IMR-90 (cell line): ENCODE results near the gene ZNF708. TPM values are rescaled to one million over a fixed set of nuclear protein-coding genes. Genes with fewer than 3 reads are reported as not detected.

Source experiments
- ATAC-seq: fragments of 200-7000 bp; cut with Tn5 transposase; 2 replicates; pipeline ENCODE4 v1.9.1; 2020; ENCODE audit warnings: low read depth, mild to moderate bottlenecking, moderate library complexity
- BruUV-seq: library from RNA; stranded (reverse); fragments of 400-500 nt; replicated peaks from 2 replicates; lab custom pipeline; 2021; lab: Mats Ljungman, UMichigan
- CTCF ChIA-PET: fragments of 300-600 bp; formaldehyde crosslinking; extraction: SDS; loops from one replicate; lab custom pipeline; 2021; ENCODE audit warnings: antibody characterized with exemption; lab: Yijun Ruan, JAX
- POLR2A ChIA-PET: fragments of 300-600 bp; sonication (Branson Sonifier 250); formaldehyde crosslinking; loops from one replicate; lab custom pipeline; 2022; ENCODE audit warnings: antibody characterized with exemption; ENCODE audit not compliant: unreplicated experiment; lab: Charles Lee
- DNase-seq: peaks from one replicate; pipeline ENCODE4 v3.0.0; 2013
- H2AFZ ChIP-seq: replicated peaks from 2 replicates; pipeline ENCODE3; 2013; ENCODE audit warnings: low read length, mild to moderate bottlenecking; ENCODE audit not compliant: poor library complexity
- H2AK5ac ChIP-seq: 2 replicates; pipeline ENCODE4 v1.6.1; 2013; ENCODE audit warnings: low read depth, low read length, inconsistent platforms
- H2AK9ac ChIP-seq: replicated peaks from 2 replicates; pipeline ENCODE3; 2013; ENCODE audit warnings: mild to moderate bottlenecking, low read depth, low read length, moderate library complexity; ENCODE audit not compliant: poor library complexity
- H2BK120ac ChIP-seq: 2 replicates; pipeline ENCODE4 v1.6.1; 2013; ENCODE audit warnings: low read depth, low read length, inconsistent platforms
- H2BK15ac ChIP-seq: 3 replicates; pipeline ENCODE4 v1.6.1; 2013; ENCODE audit warnings: low read depth, low read length, inconsistent platforms
- H2BK20ac ChIP-seq: 2 replicates; pipeline ENCODE4 v1.6.1; 2013; ENCODE audit warnings: low read depth, mild to moderate bottlenecking, inconsistent platforms, low read length, moderate library complexity
- H2BK5ac ChIP-seq: 2 replicates; pipeline ENCODE4 v1.6.1; 2013; ENCODE audit warnings: mild to moderate bottlenecking, low read depth, low read length, inconsistent platforms; ENCODE audit not compliant: poor library complexity, severe bottlenecking
- H3K14ac ChIP-seq: replicated peaks from 2 replicates; pipeline ENCODE4 v1.6.1; 2013; ENCODE audit warnings: low read depth, low read length, inconsistent platforms
- H3K18ac ChIP-seq: 2 replicates; pipeline ENCODE4 v1.6.1; 2013; ENCODE audit warnings: low read depth, low read length, control low read depth
- H3K23ac ChIP-seq: 2 replicates; pipeline ENCODE4 v1.6.1; 2013; ENCODE audit warnings: low read depth, low read length, inconsistent platforms
- H3K27ac ChIP-seq: 2 replicates; pipeline ENCODE4 v1.5.1; 2013; ENCODE audit warnings: mild to moderate bottlenecking, control low read depth, low read length; ENCODE audit not compliant: insufficient read depth
- H3K27me3 ChIP-seq: 2 replicates; pipeline ENCODE4 v1.6.1; 2013; ENCODE audit warnings: low read length; ENCODE audit not compliant: control insufficient read depth, insufficient read depth
- H3K36me3 ChIP-seq: 2 replicates; pipeline ENCODE4 v1.6.1; 2013; ENCODE audit warnings: low read length, mixed read lengths; ENCODE audit not compliant: control insufficient read depth, insufficient read depth
- H3K4ac ChIP-seq: 2 replicates; pipeline ENCODE4 v1.6.1; 2013; ENCODE audit warnings: low read depth, low read length, inconsistent platforms
- H3K4me1 ChIP-seq: 2 replicates; pipeline ENCODE4 v1.6.1; 2013; ENCODE audit warnings: low read length, mixed read lengths; ENCODE audit not compliant: control insufficient read depth, insufficient read depth
- H3K4me2 ChIP-seq: 2 replicates; pipeline ENCODE4 v1.6.1; 2013; ENCODE audit warnings: low read depth, mild to moderate bottlenecking, control low read depth, low read length, moderate library complexity
- H3K4me3 ChIP-seq: 2 replicates; pipeline ENCODE4 v1.5.1; 2013; ENCODE audit warnings: low read depth, mild to moderate bottlenecking, control low read depth, low read length, moderate library complexity; ENCODE audit not compliant: insufficient read depth
- H3K56ac ChIP-seq: 2 replicates; pipeline ENCODE4 v1.6.1; 2013; ENCODE audit warnings: low read length, inconsistent platforms; ENCODE audit not compliant: insufficient read depth; ENCODE audit errors: extremely low read depth
- H3K79me1 ChIP-seq, 2 experiments: 2 replicates each; pipeline ENCODE4 v1.6.1; 2013; ENCODE audit warnings: low read length in 2 of 2, inconsistent platforms in 1 of 2, low read depth in 1 of 2
- H3K9ac ChIP-seq: 2 replicates; pipeline ENCODE4 v1.6.1; 2013; ENCODE audit warnings: low read depth, low read length, control low read depth
- H3K9me1 ChIP-seq: 2 replicates; pipeline ENCODE4 v1.6.1; 2013; ENCODE audit warnings: low read length, inconsistent platforms; ENCODE audit not compliant: insufficient read depth
- H3K9me3 ChIP-seq: 2 replicates; pipeline ENCODE4 v1.6.1; 2013; ENCODE audit warnings: low read length; ENCODE audit not compliant: control insufficient read depth, insufficient read depth
- H4K20me1 ChIP-seq: 2 replicates; pipeline ENCODE4 v1.6.1; 2013; ENCODE audit warnings: low read length, inconsistent platforms; ENCODE audit not compliant: insufficient read depth
- H4K5ac ChIP-seq: 2 replicates; pipeline ENCODE4 v1.6.1; 2013; ENCODE audit warnings: mild to moderate bottlenecking, low read depth, low read length, control low read depth
- H4K8ac ChIP-seq, 2 experiments: 2 replicates each; pipeline ENCODE4 v1.6.1; 2013; ENCODE audit warnings: low read depth in 2 of 2, low read length in 2 of 2, control low read depth in 1 of 2, inconsistent platforms in 1 of 2
- H4K91ac ChIP-seq: 2 replicates; pipeline ENCODE4 v1.6.1; 2013; ENCODE audit warnings: low read depth, low read length, inconsistent platforms; ENCODE audit not compliant: insufficient read depth
- BHLHE40 ChIP-seq: fragments of 150-350 bp; IDR thresholded peaks from 2 replicates; pipeline ENCODE4 v1.6.1; 2016; ENCODE audit warnings: mild to moderate bottlenecking, low read depth, low read length
- CEBPB ChIP-seq: IDR thresholded peaks from 2 replicates; pipeline ENCODE4 v1.6.1; 2012; ENCODE audit warnings: low read depth, low read length, improper control_type of control experiment
- CHD1 ChIP-seq: IDR thresholded peaks from 2 replicates; pipeline ENCODE4 v1.6.1; 2012; ENCODE audit warnings: low read depth, low read length, improper control_type of control experiment
- CTCF ChIP-seq: conservative IDR thresholded peaks from 2 replicates; pipeline ENCODE4 v1.5.1; 2012; ENCODE audit warnings: mild to moderate bottlenecking, low read depth, low read length, improper control_type of control experiment
- ELK1 ChIP-seq: fragments of 150-350 bp; IDR thresholded peaks from 2 replicates; pipeline ENCODE4 v1.6.1; 2016; ENCODE audit warnings: low read depth, mild to moderate bottlenecking, low read length, moderate library complexity, borderline replicate concordance
- FOS ChIP-seq: fragments of 150-350 bp; IDR thresholded peaks from 2 replicates; pipeline ENCODE4 v1.6.1; 2016; ENCODE audit warnings: low read depth, low read length
- MAFK ChIP-seq: IDR thresholded peaks from 2 replicates; pipeline ENCODE4 v1.6.1; 2012; ENCODE audit warnings: low read depth, low read length, improper control_type of control experiment
- MAZ ChIP-seq: IDR thresholded peaks from 2 replicates; pipeline ENCODE4 v1.6.1; 2012; ENCODE audit warnings: low read depth, mild to moderate bottlenecking, low read length, improper control_type of control experiment, moderate library complexity, borderline replicate concordance
- MXI1 ChIP-seq: IDR thresholded peaks from 2 replicates; pipeline ENCODE4 v1.6.1; 2012; ENCODE audit warnings: low read depth, mild to moderate bottlenecking, low read length, moderate library complexity, borderline replicate concordance
- NFE2L2 ChIP-seq: fragments of 150-350 bp; IDR thresholded peaks from 2 replicates; pipeline ENCODE4 v1.6.1; 2016; ENCODE audit warnings: low read depth, mild to moderate bottlenecking, low read length
- POLR2A ChIP-seq: IDR thresholded peaks from 2 replicates; pipeline ENCODE4 v1.6.1; 2012; ENCODE audit warnings: mild to moderate bottlenecking, low read depth, low read length
- RAD21 ChIP-seq: IDR thresholded peaks from 2 replicates; pipeline ENCODE4 v1.6.1; 2012; ENCODE audit warnings: low read length, improper control_type of control experiment
- RCOR1 ChIP-seq: IDR thresholded peaks from 2 replicates; pipeline ENCODE4 v1.6.1; 2012; ENCODE audit warnings: mild to moderate bottlenecking, low read length, improper control_type of control experiment; ENCODE audit not compliant: insufficient replicate concordance
- RFX5 ChIP-seq: IDR thresholded peaks from 2 replicates; pipeline ENCODE4 v1.8.0; 2012; ENCODE audit warnings: low read depth, mild to moderate bottlenecking, low read length, moderate library complexity
- SMC3 ChIP-seq: fragments of 150-350 bp; IDR thresholded peaks from 2 replicates; pipeline ENCODE4 v1.6.1; 2016; ENCODE audit warnings: low read depth, mild to moderate bottlenecking, antibody characterized with exemption, low read length, moderate library complexity
- USF2 ChIP-seq: fragments of 150-350 bp; IDR thresholded peaks from 2 replicates; pipeline ENCODE4 v1.6.1; 2017; ENCODE audit warnings: mild to moderate bottlenecking, antibody characterized with exemption, low read length, low read depth
- WGBS, 2 experiments: methylation state at CpG; one replicate each; pipeline versions ENCODE4 v1.1.5 to v1.1.7; 2013; ENCODE audit warnings: missing lambda C conversion rate in 2 of 2; ENCODE audit not compliant: insufficient read length in 1 of 2; ENCODE audit errors: extremely low coverage in 2 of 2; 5-methylcytosine and 5-hydroxymethylcytosine counted together
- dilution Hi-C: fragments of 300-500 bp; cut with HindIII; formaldehyde crosslinking; loops from one replicate; pipeline ENCODE4 v1.14.3; 2018; ENCODE audit warnings: low sequenced_read_pairs; ENCODE audit not compliant: unreplicated experiment
- in situ Hi-C: fragments of 300-500 bp; cut with MboI; formaldehyde crosslinking; loops from 3 replicates; pipeline ENCODE4 v1.14.3; 2019; ENCODE audit warnings: low sequenced_read_pairs, inconsistent platforms, mixed read lengths
- intact Hi-C: fragments of 100-400 bp; cut with micrococcal nuclease; formaldehyde crosslinking; loops from 2 replicates; pipeline ENCODE4 v1.10.0; 2022
- polyA plus RNA-seq, 3 experiments: library from polyadenylated mRNA; depleted of rRNA; stranded (reverse); fragments of >200 nt; gene quantifications; 2 replicates each; pipeline ENCODE4 v1.2.3, GENCODE V29; 2012; ENCODE audit warnings: low replicate concordance in 1 of 3
- total RNA-seq: library from RNA; depleted of rRNA; stranded (reverse); fragments of >200 nt; gene quantifications from 2 replicates; pipeline ENCODE4 v1.2.3, GENCODE V29; 2012

The ZNF708 gene
- total and polyA plus RNA-seq, 2 of the 4 experiments (the other 2 are of a cell fraction), result 1.7 to 4.7 TPM

GRCh38 chr19:21321134-21321533 lies 8.1 kb downstream of the ZNF708 start:
- ChIA-PET CTCF (no interaction called here), POLR2A (no interaction called here)
- H3K4me1 ChIP-seq, result no peaks in the 10 kb centered on the region
- H3K27me3 ChIP-seq, result no peaks in the 10 kb centered on the region
- BruUV-seq, result no TSS peak
- intact Hi-C loops (no loop called here), dilution Hi-C loops (no loop called here), in situ Hi-C loops (no loop called here)
- no peak for TF ChIP-seq RAD21
- TF ChIP-seq SMC3, result no peak
- TF ChIP-seq MXI1, result no peak
- TF ChIP-seq RFX5, result no peak
- no peak for TF ChIP-seq MAFK
- no peak for TF ChIP-seq CHD1
- no peak for TF ChIP-seq MAZ
- TF ChIP-seq BHLHE40, result no peak
- TF ChIP-seq RCOR1, result no peak
- TF ChIP-seq NFE2L2, result no peak
- TF ChIP-seq ELK1, result no peak
- no peak for TF ChIP-seq USF2
- TF ChIP-seq CEBPB, result no peak
- TF ChIP-seq CTCF, result no peak
- no peak for TF ChIP-seq FOS
- no peak for TF ChIP-seq POLR2A
- no peak overlapping the region for H3K18ac ChIP-seq
- WGBS, 2 experiments, result no CpG with 5 or more reads among the region's 4 CpGs
- peaks cover 3 to 7% of the 10 kb centered on the region in 2 experiments; a peak in 1 of 4 replicates for H3K79me1 ChIP-seq
- no peak overlapping the region for H2BK20ac ChIP-seq
- no peak overlapping the region for H4K8ac ChIP-seq
- no peak overlapping the region for H2AK5ac ChIP-seq
- no peak overlapping the region for H4K91ac ChIP-seq
- H3K4me3 ChIP-seq, result no peak overlapping the region
- no peak overlapping the region for H2AFZ ChIP-seq
- H3K36me3 ChIP-seq, result peaks cover 8% of the 10 kb centered on the region
- H3K4ac ChIP-seq, result no peak overlapping the region
- H3K23ac ChIP-seq, result no peak overlapping the region
- H2BK120ac ChIP-seq, result no peak overlapping the region
- H2BK15ac ChIP-seq, result no peak overlapping the region
- ATAC-seq, result no peak
- DNase-seq, result no peak
- H2AK9ac ChIP-seq, result no peak overlapping the region
- no peak overlapping the region for H3K56ac ChIP-seq
- H3K9me3 ChIP-seq, result peaks cover 5% of the 10 kb centered on the region; the same call in 1 of the 2 replicates
- no peaks in the 10 kb centered on the region for H3K9me1 ChIP-seq
- peaks cover 4% of the 10 kb centered on the region; the same call in 1 of the 2 replicates for H4K20me1 ChIP-seq
- no peak overlapping the region for H3K14ac ChIP-seq
- H2BK5ac ChIP-seq, result no peak overlapping the region
- H3K27ac ChIP-seq, result no peak overlapping the region
- H3K4me2 ChIP-seq, result no peak overlapping the region
- no peak overlapping the region for H3K9ac ChIP-seq
- H4K5ac ChIP-seq, result no peak overlapping the region
